ENCODE results near the gene PCCA.

DNA sequence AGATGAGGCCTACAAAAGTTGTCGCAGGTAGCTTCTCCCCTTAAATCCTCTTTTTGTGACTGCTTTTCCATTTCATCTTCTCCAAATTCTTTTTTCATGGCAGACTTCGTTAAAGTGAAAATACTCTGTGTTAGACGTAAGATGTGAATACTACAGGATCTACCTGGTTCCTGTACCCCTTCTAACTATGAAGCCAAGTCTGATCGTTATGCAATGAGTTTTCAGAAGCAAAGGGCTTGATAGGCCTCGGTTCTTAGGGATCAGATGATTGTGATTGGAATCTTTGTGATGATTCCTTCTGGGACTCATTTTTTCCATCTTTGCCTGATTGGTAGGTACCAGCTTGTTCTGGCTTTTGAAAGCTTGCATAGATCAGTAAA, 86.9 kb downstream of the PCCA start:
- TF ChIP-seq, protein P1, sequence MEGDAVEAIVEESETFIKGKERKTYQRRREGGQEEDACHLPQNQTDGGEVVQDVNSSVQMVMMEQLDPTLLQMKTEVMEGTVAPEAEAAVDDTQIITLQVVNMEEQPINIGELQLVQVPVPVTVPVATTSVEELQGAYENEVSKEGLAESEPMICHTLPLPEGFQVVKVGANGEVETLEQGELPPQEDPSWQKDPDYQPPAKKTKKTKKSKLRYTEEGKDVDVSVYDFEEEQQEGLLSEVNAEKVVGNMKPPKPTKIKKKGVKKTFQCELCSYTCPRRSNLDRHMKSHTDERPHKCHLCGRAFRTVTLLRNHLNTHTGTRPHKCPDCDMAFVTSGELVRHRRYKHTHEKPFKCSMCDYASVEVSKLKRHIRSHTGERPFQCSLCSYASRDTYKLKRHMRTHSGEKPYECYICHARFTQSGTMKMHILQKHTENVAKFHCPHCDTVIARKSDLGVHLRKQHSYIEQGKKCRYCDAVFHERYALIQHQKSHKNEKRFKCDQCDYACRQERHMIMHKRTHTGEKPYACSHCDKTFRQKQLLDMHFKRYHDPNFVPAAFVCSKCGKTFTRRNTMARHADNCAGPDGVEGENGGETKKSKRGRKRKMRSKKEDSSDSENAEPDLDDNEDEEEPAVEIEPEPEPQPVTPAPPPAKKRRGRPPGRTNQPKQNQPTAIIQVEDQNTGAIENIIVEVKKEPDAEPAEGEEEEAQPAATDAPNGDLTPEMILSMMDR (conservative IDR thresholded peaks at IDR 0.05 in 1 of 2, IDR thresholded peaks at IDR 0.05 in 1 of 2; ENCODE audit: low read depth in 1 of 2, low read length in 2 of 2), result no peak
- TF ChIP-seq EZH2 (IDR thresholded peaks at IDR 0.05; ENCODE audit: low read length, missing control alignments), result no peak
